Inferior parietal cortex (tissue), 1 donor: Measurements from ENCODE around the gene IFI27L2.

Experiments used
- DNase-seq: peaks from one replicate; pipeline ENCODE4 v3.0.0-alpha.2; 2016; ENCODE audit errors: extremely low spot score

IFI27L2 gene

GRCh38 chr14:94100847-94101246 lies 28.6 kb downstream of the IFI27L2 start:
- no peak for DNase-seq

- DNase-seq: no peak
Observed at GRCh38 chr14:94099006-94099405, 30.4 kb downstream of the IFI27L2 start.

DNA sequence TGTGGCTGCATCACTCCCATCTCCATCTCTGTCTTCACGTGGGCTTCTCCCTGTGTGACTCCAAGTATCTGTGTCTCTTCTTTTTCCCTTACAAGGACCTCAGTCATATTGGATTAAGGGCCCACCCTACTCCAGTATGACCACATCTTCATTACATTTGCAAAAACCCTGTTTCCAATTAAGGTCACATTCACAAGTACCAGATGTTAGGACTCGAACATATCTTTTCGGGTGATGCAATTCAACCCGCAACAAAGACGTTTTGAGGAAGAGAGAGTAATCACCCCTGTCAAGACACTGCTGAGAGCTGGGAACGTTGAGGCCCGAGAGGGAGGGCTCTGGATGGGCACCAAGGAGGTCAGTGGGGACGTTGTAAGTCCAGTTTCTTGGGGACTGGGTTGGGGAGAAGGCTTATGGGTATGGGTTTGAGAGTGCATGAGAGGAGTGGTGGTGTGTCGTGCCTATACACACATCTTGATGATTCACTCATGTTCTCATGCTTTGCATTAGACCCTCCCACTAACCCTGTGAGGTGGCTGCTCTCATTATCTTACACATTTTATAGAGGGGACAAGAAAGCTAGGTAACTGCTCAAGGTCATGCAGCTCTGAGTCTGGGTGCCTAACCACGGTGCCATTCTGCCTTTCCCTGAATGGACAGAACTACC lies 30.9 kb downstream of the IFI27L2 start:
- DNase-seq: no peak

- no peak for DNase-seq
Observed at GRCh38 chr14:94097091-94097490, 32.3 kb downstream of the IFI27L2 start.

DNA sequence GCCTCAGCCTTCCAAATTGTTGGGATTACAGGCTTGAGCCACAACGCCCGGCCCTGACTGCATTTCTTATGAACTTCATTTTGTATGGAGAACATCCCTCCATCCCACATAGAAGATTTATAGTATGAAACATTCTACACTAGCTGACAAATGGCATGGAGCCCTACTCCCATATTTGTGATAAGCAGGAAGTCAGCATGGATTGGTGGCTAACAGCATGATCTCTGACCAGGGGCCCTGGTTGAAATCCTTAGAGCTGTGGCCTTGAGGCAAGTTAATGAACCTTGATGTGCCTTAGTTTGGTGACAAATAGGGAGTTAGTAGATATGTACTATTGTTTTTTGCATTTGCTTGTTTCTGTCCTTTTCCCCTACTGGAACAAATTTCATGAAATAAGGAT lies 36.0 kb downstream of the IFI27L2 start:
- no peak for DNase-seq

DNA sequence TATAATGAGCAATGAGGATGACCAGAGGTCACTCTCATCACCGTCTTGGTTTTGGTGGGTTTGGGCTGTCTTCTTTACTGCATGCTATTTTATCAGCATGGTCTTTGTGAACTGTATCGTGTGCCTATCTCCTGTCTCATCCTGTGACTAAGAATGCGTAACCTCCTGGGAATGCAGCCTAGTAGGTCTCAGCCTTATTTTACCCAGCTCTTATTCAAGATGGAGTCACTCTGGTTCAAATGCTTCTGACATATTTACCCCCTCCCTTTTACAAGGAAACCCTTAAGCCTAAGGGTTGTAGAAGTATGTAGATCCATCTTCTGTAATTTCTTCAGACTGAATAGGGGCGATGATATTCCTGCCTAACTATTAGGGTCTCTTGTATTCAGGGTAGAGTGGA lies 39.9 kb downstream of the IFI27L2 start:
- no peak for DNase-seq

DNA sequence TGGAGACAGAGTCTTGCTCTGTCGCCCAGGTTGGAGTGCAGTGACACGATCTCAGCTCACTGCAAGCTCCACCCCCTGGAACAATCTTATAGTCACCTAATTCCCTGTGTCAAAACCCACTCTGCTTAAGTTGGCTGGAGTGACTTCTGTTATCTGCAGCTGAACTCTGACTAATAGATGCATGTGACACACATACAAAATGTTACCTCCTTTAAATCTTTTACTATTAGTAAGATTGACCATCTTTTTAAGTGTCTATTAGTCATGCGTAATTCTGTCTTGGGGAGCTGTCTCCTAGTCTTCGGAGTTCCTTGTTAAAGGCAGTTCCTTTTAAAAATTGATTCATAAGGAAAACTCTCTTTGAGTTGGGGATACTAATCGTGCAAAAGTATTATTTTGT lies 40.9 kb downstream of the IFI27L2 start:
- DNase-seq: no peak

GRCh38 chr14:94087891-94088290 lies 41.5 kb downstream of the IFI27L2 start:
- no peak for DNase-seq

DNA sequence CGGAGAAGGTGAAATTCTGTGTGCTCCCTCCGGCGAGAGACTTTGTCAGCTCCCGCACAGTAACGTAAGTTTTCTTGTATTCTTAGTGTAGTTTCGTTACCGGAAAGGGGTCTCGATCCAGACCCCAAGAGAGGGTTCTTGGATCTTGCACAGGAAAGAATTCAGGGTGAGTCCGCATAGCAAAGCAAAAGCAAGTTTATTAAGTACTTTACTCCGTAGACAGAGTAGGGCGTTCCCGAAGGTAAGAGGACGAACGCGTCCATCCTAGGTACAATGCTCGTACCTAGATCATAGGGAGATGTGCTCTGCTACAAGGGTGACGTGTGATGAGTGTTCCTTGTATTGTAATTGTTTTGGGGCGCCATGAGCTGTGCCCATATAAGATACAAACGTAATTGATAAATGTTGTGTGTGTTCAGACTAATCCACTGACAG lies 48.0 kb downstream of the IFI27L2 start:
- DNase-seq: no peak

DNA sequence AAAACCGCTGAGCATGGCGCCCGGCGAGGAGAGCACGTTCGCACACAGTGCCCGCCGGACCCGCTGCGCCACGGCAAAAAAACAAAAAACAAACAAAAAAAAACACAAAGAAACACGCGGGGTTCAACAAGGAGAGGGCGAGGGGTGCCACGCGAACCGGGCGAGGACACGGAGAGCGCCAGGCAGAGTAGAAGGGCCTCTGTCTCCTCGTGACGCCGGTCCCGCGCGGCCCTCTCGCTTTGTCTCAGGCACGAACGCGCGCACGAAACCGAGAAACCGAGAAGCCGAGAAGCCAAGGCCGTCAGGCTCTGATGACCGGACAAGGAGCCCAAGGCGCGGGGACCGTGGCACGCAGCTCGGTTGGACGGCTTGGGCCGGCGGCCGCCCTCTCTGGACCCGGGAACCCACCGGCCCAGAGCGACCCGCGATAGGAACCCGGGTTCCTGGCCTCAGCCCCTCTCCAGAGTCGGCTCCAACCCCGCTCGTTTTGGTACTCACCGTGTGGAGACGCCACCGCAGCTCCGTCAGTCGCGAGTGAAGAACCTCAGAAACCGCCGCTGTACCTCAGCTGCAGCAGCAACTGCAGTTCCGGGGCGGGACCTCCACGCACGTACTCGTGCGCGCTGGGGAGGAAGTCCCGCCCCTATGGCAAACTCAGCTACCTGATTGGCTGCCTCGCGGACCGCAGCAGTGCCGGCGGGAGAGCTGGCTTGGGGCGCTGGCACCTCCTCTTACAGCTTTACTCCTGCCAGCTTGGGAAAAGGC lies 48.6 kb downstream of the IFI27L2 start, which contains the start of the genes DDX24 and IFI27L1:
TSS of gene DDX24 (minus strand) at position 582 of the 765 bp plus-strand sequence. CDS start 1,460 bp downstream, outside the sequence.
TSS of gene IFI27L1 (plus strand) at position 690 of the 765 bp plus-strand sequence. CDS start 15,628 bp downstream, outside the sequence.
- DNase-seq: peak; percentile 93

GRCh38 chr14:94079891-94080620 lies 49.3 kb downstream of the IFI27L2 start:
- DNase-seq: peak; percentile 54

DNA sequence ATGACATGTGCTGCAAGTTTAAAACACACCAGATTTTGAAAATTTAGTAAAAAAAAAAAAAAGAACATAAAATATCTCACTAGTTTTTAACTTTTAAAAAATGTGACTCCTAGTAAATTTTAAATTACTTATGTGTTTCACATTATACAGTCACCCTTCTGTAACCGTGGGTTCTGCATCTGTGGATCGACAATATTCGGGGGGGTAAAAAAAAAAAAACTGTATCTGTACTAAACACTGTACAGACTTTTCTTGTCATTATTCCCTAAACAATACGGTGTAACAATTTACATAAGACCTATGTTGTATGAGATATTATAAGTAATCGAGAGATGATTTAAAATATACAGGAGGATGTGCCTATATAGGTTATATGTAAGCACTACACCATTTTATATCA lies 51.6 kb downstream of the IFI27L2 start:
- DNase-seq: no peak
